Kidney (tissue), 14 donors: ENCODE results near the gene NUMB. TPM values are rescaled to one million over a fixed set of nuclear protein-coding genes. Genes with fewer than 3 reads are reported as not detected.
A peak's percentile ranks its signal among the peaks of the same experiment; 100 is the strongest.

Experiments used
- DNase-seq, 5 donors: peaks; one replicate each; pipeline ENCODE4 v3.0.0-alpha.2; 2013 to 2020
- FAIRE-seq: peaks from 2 replicates; lab custom pipeline; 2012; peaks lifted over from hg19 to GRCh38; lab: Jason Lieb, UNC
- H3K27ac ChIP-seq, 2 donors: one replicate each; pipeline ENCODE4 v1.7.0; 2013; ENCODE audit warnings: low read depth in 2 of 2, low read length in 2 of 2, inconsistent platforms in 1 of 2
- H3K27me3 ChIP-seq: one replicate; pipeline ENCODE4 v1.7.1; 2013; ENCODE audit warnings: low read length, inconsistent platforms; ENCODE audit not compliant: control insufficient read depth, insufficient read depth
- H3K36me3 ChIP-seq, 3 donors: one replicate each; pipeline versions ENCODE4 v1.7.0 to v1.7.1; 2013; ENCODE audit warnings: low read length in 3 of 3, control low read depth in 1 of 3, inconsistent platforms in 1 of 3; ENCODE audit not compliant: insufficient read depth in 3 of 3, control insufficient read depth in 2 of 3
- H3K4me1 ChIP-seq, 3 donors: one replicate each; pipeline versions ENCODE4 v1.7.0 to v1.7.1; 2013; ENCODE audit warnings: low read length in 3 of 3, inconsistent platforms in 1 of 3, low read depth in 1 of 3; ENCODE audit not compliant: control insufficient read depth in 2 of 3, insufficient read depth in 2 of 3
- H3K4me3 ChIP-seq, 3 donors: one replicate each; pipeline versions ENCODE4 v1.7.0 to v1.8.1; 2013; ENCODE audit warnings: low read length in 3 of 3, control low read depth in 1 of 3, inconsistent platforms in 1 of 3
- H3K9ac ChIP-seq, 3 donors: one replicate each; pipeline versions ENCODE4 v1.7.0 to v1.7.1; 2013; ENCODE audit warnings: low read length in 3 of 3, control low read depth in 1 of 3, inconsistent platforms in 1 of 3
- H3K9me3 ChIP-seq, 3 donors: one replicate each; pipeline versions ENCODE4 v1.7.0 to v1.7.1; 2013; ENCODE audit warnings: low read length in 3 of 3, control low read depth in 1 of 3, inconsistent platforms in 1 of 3; ENCODE audit not compliant: control insufficient read depth in 2 of 3, insufficient read depth in 1 of 3
- CTCF ChIP-seq: IDR thresholded peaks from 3 replicates; pipeline ENCODE4 v1.5.1; 2012; ENCODE audit warnings: mild to moderate bottlenecking, moderate library complexity, borderline replicate concordance; ENCODE audit not compliant: insufficient read depth; ENCODE audit errors: extremely low read depth
- intact Hi-C: fragments of 100-400 bp; cut with DNase I; formaldehyde crosslinking; loops from one replicate; pipeline ENCODE4 v1.11.1; 2022
- polyA plus RNA-seq: library from polyadenylated mRNA; stranded (reverse); fragments of 350-450 nt; fragmentation: Illumina TruSeq; extraction: RNeasy Lipid Tissue Mini Kit (QIAGEN cat#74804); gene quantifications from one replicate; pipeline ENCODE4 v1.2.3, GENCODE V29; 2014; ENCODE audit warnings: low read depth, low replicate concordance; ENCODE audit not compliant: insufficient read depth
- total RNA-seq: library from RNA; stranded (reverse); fragmentation: NEBNext Ultra II Directional; extraction: Animal tissue kit (Norgen Biotek cat#: 25700); gene quantifications from one replicate; pipeline ENCODE4 v1.2.1, GENCODE V29; 2021
- donor health status: control.
- donor health status: control.
- donor health status: control.
- donor health status: control.
- donor health status: control.
- donor health status: DM: yes; HTN: yes; CAD: no.
- donor health status: Normal renal cell carcinoma (clear cell type).

The NUMB gene
- total and polyA plus RNA-seq, 2 donors from 2014 or later, result 42.4 to 104 TPM

GRCh38 chr14:73459959-73460358 is 1.6 kb upstream of the NUMB start:
- H3K27me3 ChIP-seq, result no peaks in the 10 kb centered on the region
- peaks cover 5 to 33% (median 18%) of the 10 kb centered on the region in 3 donors for H3K4me1 ChIP-seq
- no peaks in the 10 kb centered on the region for H3K36me3 ChIP-seq
- intact Hi-C loops, result loop anchor here (10.0 kb wide), 2 partner anchors 155 to 285 kb away; no protein-coding TSS in a partner anchor
- no peak for TF ChIP-seq CTCF
- no peak overlapping the region for H3K4me3 ChIP-seq
- H3K9me3 ChIP-seq, result no peaks in the 10 kb centered on the region
- H3K9ac ChIP-seq, result no peak overlapping the region
- DNase-seq (no peak), FAIRE-seq (no peak)
- peak overlapping the region in 1 of 2 donors; percentile 17 for H3K27ac ChIP-seq

- H3K27ac ChIP-seq, result peak overlapping the region; percentile 89 to 92
- DNase-seq (peak in 2 of 5 donors; percentile 83 to 87), FAIRE-seq (no peak)
- no peaks in the 10 kb centered on the region for H3K27me3 ChIP-seq
- peak overlapping the region; percentile 42 to 84 (median 63) for H3K9ac ChIP-seq
- peak overlapping the region; percentile 71 to 86 (median 85) for H3K4me3 ChIP-seq
- no peaks in the 10 kb centered on the region for H3K9me3 ChIP-seq
- peaks cover 5 to 23% (median 13%) of the 10 kb centered on the region in 3 donors for H3K4me1 ChIP-seq
- H3K36me3 ChIP-seq, result no peaks in the 10 kb centered on the region
- no peak for TF ChIP-seq CTCF
- intact Hi-C loops, result no loop called here
Observed at GRCh38 chr14:73457924-73458182, 493 bp downstream of the NUMB start.

GRCh38 chr14:73457041-73457923 is 1.1 kb downstream of the NUMB start:
- H3K9ac ChIP-seq, result peak overlapping the region; percentile 42 to 84 (median 63)
- intact Hi-C loops, result no loop called here
- no peaks in the 10 kb centered on the region for H3K27me3 ChIP-seq
- peak in 4 of 5 donors; percentile 50 to 86 (median 62) for DNase-seq
- H3K27ac ChIP-seq, result peak overlapping the region; percentile 89 to 92
- H3K4me1 ChIP-seq, result peaks cover 5 to 18% (median 17%) of the 10 kb centered on the region in 3 donors
- H3K36me3 ChIP-seq, result no peaks in the 10 kb centered on the region
- TF ChIP-seq CTCF, result no peak
- no peak for FAIRE-seq
- H3K4me3 ChIP-seq, result peak overlapping the region; percentile 71 to 86 (median 85)
- no peaks in the 10 kb centered on the region for H3K9me3 ChIP-seq
